HG02623 (cell line): ENCODE data around the gene NFX1.

Experiments used
- ATAC-seq: cut with Tn5 transposase; IDR thresholded peaks from one replicate; pipeline ENCODE4 v1.9.1; 2021; ENCODE audit warnings: moderate library complexity; ENCODE audit not compliant: unreplicated experiment

The NFX1 gene

GRCh38 chr9:33265211-33265865, 25.0 kb upstream of the NFX1 start:
- no peak for ATAC-seq

GRCh38 chr9:33267151-33267767, 23.1 kb upstream of the NFX1 start:
- no peak for ATAC-seq

- no peak for ATAC-seq
These were observed 20.2 kb upstream of the NFX1 start for GRCh38 chr9:33270146-33270545.

- no peak for ATAC-seq
These were observed 18.3 kb upstream of the NFX1 start for GRCh38 chr9:33272061-33272460.

GRCh38 chr9:33273266-33273971, 16.9 kb upstream of the NFX1 start:
- no peak for ATAC-seq

GRCh38 chr9:33273972-33274328, 16.4 kb upstream of the NFX1 start:
- no peak for ATAC-seq

- no peak for ATAC-seq
These were observed 12.8 kb upstream of the NFX1 start for GRCh38 chr9:33277484-33277883.

- no peak for ATAC-seq
These were observed 4.8 kb upstream of the NFX1 start for GRCh38 chr9:33285502-33285901.

GRCh38 chr9:33287087-33287490, 3.2 kb upstream of the NFX1 start:
- no peak for ATAC-seq

GRCh38 chr9:33288235-33288634, 2.1 kb upstream of the NFX1 start:
- ATAC-seq: no peak

- ATAC-seq: no peak
These were observed 1.4 kb upstream of the NFX1 start for GRCh38 chr9:33288828-33289483.

- ATAC-seq: no peak
These were observed 820 bp upstream of the NFX1 start for GRCh38 chr9:33289496-33289895.

- no peak for ATAC-seq
These were observed 425 bp upstream of the NFX1 start for GRCh38 chr9:33289936-33290246.

- ATAC-seq: no peak
These were observed 698 bp downstream of the NFX1 start for GRCh38 chr9:33291031-33291397.

GRCh38 chr9:33291901-33292300, 1.6 kb downstream of the NFX1 start:
- no peak for ATAC-seq

GRCh38 chr9:33293782-33294181, 3.5 kb downstream of the NFX1 start:
- ATAC-seq: no peak

- ATAC-seq: no peak
These were observed 4.5 kb downstream of the NFX1 start for GRCh38 chr9:33294670-33295432.

- ATAC-seq: peak; percentile 27
These were observed 5.3 kb downstream of the NFX1 start for GRCh38 chr9:33295571-33295970.

GRCh38 chr9:33297432-33297831, 7.1 kb downstream of the NFX1 start:
- ATAC-seq: peak; percentile 92

- ATAC-seq: no peak
These were observed 10.2 kb downstream of the NFX1 start for GRCh38 chr9:33300546-33300945.

GRCh38 chr9:33304362-33304761, 14.0 kb downstream of the NFX1 start:
- ATAC-seq: no peak
